ENCODE data around the gene MCM3AP.
"Not testable (repeated sequence)": the region's sequence is repeated elsewhere in the genome, so short reads cannot be mapped to it uniquely, and the experiment has no call there.

Gene MCM3AP

DNA sequence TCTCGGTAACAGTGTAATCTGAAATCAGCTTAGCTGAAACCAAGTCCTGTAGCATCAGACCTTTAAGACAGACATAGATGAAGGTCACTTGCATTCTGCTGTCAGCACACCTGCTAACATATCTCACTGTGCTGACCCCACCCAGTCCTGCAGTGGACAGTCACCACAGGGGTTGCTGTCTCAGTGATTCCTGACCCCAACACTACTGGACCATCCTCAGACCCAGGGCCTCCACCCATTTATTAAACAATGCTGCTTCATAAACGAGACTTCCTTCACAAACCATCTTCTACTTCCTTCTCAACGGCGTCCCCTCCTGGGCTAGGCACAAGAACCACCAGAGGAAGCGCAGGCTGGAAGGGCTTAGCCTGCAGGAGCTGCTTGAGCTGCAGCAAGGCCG lies 39.1 kb downstream of the MCM3AP start:
- TF ChIP-seq, protein P1, sequence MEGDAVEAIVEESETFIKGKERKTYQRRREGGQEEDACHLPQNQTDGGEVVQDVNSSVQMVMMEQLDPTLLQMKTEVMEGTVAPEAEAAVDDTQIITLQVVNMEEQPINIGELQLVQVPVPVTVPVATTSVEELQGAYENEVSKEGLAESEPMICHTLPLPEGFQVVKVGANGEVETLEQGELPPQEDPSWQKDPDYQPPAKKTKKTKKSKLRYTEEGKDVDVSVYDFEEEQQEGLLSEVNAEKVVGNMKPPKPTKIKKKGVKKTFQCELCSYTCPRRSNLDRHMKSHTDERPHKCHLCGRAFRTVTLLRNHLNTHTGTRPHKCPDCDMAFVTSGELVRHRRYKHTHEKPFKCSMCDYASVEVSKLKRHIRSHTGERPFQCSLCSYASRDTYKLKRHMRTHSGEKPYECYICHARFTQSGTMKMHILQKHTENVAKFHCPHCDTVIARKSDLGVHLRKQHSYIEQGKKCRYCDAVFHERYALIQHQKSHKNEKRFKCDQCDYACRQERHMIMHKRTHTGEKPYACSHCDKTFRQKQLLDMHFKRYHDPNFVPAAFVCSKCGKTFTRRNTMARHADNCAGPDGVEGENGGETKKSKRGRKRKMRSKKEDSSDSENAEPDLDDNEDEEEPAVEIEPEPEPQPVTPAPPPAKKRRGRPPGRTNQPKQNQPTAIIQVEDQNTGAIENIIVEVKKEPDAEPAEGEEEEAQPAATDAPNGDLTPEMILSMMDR (IDR thresholded peaks at IDR 0.05; ENCODE audit: extremely low read depth, missing control alignments), result no peak
- no peak for DNase-seq (ENCODE audit: low spot score)

DNA sequence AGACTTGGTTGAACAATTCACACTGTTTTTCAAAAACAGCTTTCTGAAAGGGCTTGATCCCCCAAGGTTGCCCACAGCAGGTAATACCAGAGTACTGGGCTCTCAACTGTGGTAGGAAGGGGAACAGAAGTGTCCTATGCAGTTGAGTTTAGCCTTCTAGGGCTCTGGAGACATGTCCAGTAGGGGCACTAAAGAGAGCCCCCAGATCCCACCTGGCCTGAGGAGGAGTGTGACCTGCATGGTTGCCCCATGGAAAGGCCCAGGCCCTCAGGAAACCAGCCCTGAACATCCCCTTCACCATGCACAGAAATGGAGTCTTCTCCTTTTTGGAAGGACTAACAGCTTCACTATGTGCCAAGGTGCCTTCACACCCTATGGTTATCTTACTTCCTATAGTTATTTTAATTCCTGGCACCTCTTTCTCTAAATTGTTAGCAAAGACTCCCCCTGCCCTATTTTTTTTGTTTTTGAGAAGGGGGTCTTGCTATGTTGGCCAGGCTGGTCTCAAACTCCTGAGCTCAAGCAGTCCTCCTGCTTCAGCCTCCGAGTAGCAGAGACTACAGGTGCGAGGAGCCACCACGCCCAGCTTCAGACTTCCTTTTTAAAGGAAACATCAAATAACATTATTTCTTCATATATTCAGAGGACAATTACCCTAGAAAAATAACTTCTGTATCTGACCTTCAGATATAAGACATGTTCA lies 40.0 kb downstream of the MCM3AP start:
- no peak for DNase-seq (ENCODE audit: low spot score)
- TF ChIP-seq, protein P1 (IDR thresholded peaks at IDR 0.05; ENCODE audit: extremely low read depth, missing control alignments), result no peak

DNA sequence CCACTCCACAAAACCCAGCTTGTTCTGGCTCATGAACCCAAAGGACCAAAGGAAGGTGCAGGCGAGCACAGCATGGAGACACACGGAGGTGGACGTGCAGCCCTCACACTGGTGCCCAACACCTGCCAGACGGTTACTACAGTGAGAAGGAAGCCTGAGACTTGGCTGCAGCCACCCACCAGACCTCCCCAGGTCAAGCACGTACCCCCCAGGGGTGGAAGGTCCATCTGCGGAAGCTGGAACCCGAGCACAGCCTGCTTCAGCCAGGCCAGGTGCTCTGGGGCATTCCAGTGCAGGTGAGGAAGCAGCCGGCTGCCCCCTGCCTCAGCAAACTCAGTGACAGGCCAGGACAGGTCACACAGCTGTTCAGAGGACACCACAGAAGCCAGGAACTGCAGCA lies 40.8 kb downstream of the MCM3AP start:
- TF ChIP-seq, protein P1 (IDR thresholded peaks at IDR 0.05; ENCODE audit: extremely low read depth, missing control alignments), result no peak
- no peak for DNase-seq (ENCODE audit: low spot score)

DNA sequence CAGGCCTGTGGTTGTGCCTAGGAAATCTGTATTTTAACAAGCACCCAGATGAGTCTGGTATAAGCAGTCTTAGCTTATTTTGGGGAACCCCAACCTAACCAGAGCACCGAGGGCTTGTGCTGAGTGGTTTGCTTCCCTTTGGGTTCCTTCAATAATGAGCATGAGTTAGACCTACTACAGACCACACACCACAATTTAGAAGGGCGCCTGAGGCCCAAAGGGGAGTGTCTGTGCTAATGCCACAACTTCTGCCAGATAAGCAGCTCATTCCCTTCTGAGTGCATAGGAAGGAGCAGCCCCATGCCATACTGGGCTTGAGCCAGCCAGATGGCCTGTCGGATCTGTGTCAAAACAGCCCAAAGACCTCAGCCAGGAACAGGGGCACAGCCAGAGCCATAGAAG lies 41.5 kb downstream of the MCM3AP start:
- TF ChIP-seq, protein P1 (IDR thresholded peaks at IDR 0.05; ENCODE audit: extremely low read depth, missing control alignments), result no peak

DNA sequence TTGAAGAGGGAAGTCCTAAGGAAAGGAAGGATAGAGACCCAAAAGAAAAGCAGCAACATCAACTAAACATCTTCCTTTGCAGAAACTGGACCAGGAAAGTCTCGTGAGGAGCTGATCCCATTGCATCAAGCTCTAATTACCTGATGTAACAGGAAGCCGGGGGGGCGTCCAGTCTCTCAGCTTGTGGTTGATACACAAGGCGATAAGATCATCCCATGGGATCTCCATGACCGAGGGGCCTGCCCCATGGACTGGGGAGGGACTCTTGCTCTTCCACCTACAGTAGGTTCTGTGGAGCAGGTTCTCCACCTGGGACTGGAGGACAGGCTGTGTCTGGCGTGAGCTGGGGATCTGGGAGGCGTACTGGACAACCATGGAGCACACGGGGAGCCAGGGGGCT lies 42.1 kb downstream of the MCM3AP start:
- TF ChIP-seq, protein P1 (IDR thresholded peaks at IDR 0.05; ENCODE audit: extremely low read depth, missing control alignments), result no peak

More for the DNA sequence above, 41.5 kb downstream of the MCM3AP start:
- no peak for DNase-seq (ENCODE audit: low spot score)

DNA sequence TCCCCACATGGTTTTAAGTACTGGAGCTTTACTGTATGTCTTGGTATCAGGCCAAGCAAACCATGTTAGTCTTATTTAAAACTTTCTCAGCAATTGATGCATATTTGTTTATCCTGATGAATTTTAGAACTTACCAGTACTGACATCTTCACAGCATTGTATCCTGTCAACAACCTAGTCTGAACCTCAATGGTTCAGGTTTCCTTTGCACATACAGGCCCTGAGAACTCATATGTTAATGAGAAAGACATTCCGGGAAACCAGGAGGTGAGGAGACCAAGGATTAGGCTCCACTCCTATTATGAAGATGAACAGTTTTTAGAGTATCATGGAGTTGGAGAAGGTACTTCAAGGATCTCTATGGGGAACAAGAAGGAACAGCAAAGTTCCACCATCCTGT lies 43.8 kb downstream of the MCM3AP start:
- DNase-seq (ENCODE audit: low spot score), result not testable (repeated sequence)

More for the DNA sequence above, 42.1 kb downstream of the MCM3AP start:
- no peak for DNase-seq (ENCODE audit: low spot score)

GRCh38 chr21:46239817-46240325 lies 45.5 kb downstream of the MCM3AP start:
- DNase-seq (ENCODE audit: low spot score), result no peak
- TF ChIP-seq, protein P1 (IDR thresholded peaks at IDR 0.05; ENCODE audit: extremely low read depth, missing control alignments), result no peak

DNA sequence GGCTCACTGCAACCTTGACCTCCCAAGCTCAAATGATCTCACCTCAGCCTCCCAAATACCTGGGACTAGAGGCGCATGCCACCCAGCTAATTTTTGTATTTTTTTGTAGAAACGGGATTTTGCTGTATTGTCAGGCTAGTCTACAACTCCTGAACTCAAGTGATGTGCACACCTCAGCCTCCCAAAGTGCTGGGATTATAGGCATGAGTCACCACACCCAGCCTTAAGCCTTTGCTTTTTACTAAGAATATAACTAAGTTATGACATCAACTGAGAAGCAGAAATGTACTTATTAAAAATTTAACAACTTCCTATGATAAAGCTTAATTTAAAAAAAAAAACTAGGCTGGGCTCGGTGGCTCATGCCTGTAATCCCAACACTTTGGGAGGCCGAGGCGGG lies 47.9 kb downstream of the MCM3AP start:
- DNase-seq (ENCODE audit: low spot score), result no peak
- TF ChIP-seq, protein P1 (IDR thresholded peaks at IDR 0.05; ENCODE audit: extremely low read depth, missing control alignments), result no peak

Data from GM20000 (cell line).